ENCODE results near the gene SHOC2. TPM values are rescaled to one million over a fixed set of nuclear protein-coding genes. Genes with fewer than 3 reads are reported as not detected.

The SHOC2 gene
- total RNA-seq, 1 experiment from 2014 or later, result 23.7 TPM

DNA sequence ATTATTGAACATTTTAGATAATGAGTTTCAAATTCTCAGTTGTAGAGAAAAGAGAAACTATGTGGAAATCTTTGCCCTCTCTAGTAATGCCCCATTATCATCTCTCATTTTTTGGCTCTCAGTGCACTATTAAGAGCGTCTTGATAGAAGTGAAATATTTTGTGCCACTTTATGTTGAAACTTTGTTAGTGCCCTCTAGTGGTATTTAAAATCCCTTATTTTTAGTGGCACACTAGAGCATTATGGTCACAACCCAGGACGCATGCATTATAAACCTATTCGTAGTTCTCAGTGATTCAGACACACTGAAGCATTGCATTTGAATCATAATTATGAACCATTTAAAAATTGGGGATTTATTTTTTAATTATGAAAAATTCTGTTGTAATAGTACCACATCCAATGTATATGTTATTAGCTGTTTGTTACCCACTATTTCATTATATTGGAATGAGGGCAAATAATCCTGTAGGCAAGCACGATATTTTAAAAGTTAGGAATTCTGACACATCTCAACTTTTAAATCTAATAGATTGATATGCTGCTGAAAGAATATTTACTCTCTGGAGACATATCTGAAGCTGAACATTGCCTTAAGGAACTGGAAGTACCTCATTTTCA lies 25.7 kb upstream of the SHOC2 start:
- Histone ChIP-seq H4K8ac (replicated peaks; ENCODE audit: insufficient read length, low read depth, low read length) (no peak overlapping the region), H3K4me1 (ENCODE audit: insufficient read depth, low read length) (no peaks in the 10 kb centered on the region), H3K23me2 (ENCODE audit: insufficient read length, low read depth, low read length, poor library complexity, severe bottlenecking) (no peaks in the 10 kb centered on the region)

More for the DNA sequence above, 25.7 kb upstream of the SHOC2 start:
- H4K20me1 ChIP-seq (ENCODE audit: control insufficient read depth, insufficient read depth, insufficient read length), result no peaks in the 10 kb centered on the region
- no peak overlapping the region for H2BK120ac ChIP-seq (ENCODE audit: low read depth, low read length, poor library complexity, severe bottlenecking)
- H2BK5ac ChIP-seq (ENCODE audit: insufficient read length, low read length), result no peak overlapping the region
- H2BK20ac ChIP-seq (ENCODE audit: low read depth, low read length, poor library complexity, severe bottlenecking), result no peak overlapping the region
- no peak overlapping the region for H4K91ac ChIP-seq (ENCODE audit: insufficient read length, low read depth, low read length)
- no peak overlapping the region for H3K23ac ChIP-seq (ENCODE audit: insufficient read length, low read depth, low read length)
- no peak overlapping the region for H3K4ac ChIP-seq (ENCODE audit: low read depth, low read length)
- no peaks in the 10 kb centered on the region for H3K79me2 ChIP-seq (ENCODE audit: insufficient read depth, low read length)
- DNase-seq, result no peak
- no peak overlapping the region for H2BK12ac ChIP-seq (ENCODE audit: insufficient read length, low read depth, low read length)
- no peaks in the 10 kb centered on the region for H3K4me1 Mint-ChIP-seq
- no peak overlapping the region for H2BK15ac ChIP-seq (ENCODE audit: low read depth, low read length)
- H3K56ac ChIP-seq (ENCODE audit: insufficient read length, low read depth, low read length), result no peak overlapping the region
- no peaks in the 10 kb centered on the region for H3K27me3 ChIP-seq (ENCODE audit: insufficient read depth, low read length)
- no peak overlapping the region for H2AK5ac ChIP-seq (ENCODE audit: insufficient read length, low read length)
- no peak overlapping the region for H3K14ac ChIP-seq (ENCODE audit: insufficient read depth, low read length)
- no peak overlapping the region for H4K5ac ChIP-seq (ENCODE audit: insufficient read length, low read depth, low read length)
- peaks cover 2 to 34% (median 21%) of the 10 kb centered on the region in 3 experiments; a peak in 5 of 7 replicates for H3K36me3 Mint-ChIP-seq (ENCODE audit: insufficient read depth in 1 of 3, low read depth in 3 of 3)
- no peaks in the 10 kb centered on the region for H3K9me3 Mint-ChIP-seq
- no peak overlapping the region for H3K27ac Mint-ChIP-seq
- H2AFZ ChIP-seq (ENCODE audit: low read length), result no peak overlapping the region
- no peaks in the 10 kb centered on the region for H3K27me3 Mint-ChIP-seq (ENCODE audit: low read depth)
- no peak overlapping the region for H3K4me3 Mint-ChIP-seq
- H3T11ph ChIP-seq (ENCODE audit: low read length), result no peak overlapping the region
- H3K18ac ChIP-seq (ENCODE audit: insufficient read length, low read depth, low read length), result no peak overlapping the region
- H3K4me2 ChIP-seq (ENCODE audit: insufficient read depth, insufficient read length, low read length), result no peak overlapping the region
- H3K79me1 ChIP-seq (ENCODE audit: insufficient read depth, low read depth, low read length, poor library complexity, severe bottlenecking), result no peaks in the 10 kb centered on the region
- TF ChIP-seq CTCF (conservative IDR thresholded peaks at IDR 0.05), result peak; percentile 71
- H3K27ac ChIP-seq (ENCODE audit: insufficient read length, low read depth, low read length), result no peak overlapping the region
- no CpG with 5 or more reads among the region's 4 CpGs for WGBS (ENCODE audit: extremely low coverage, insufficient read length, low lambda C conversion rate)
- H3K9me3 ChIP-seq (ENCODE audit: control insufficient read depth, low read depth, low read length), result no peaks in the 10 kb centered on the region
- H3K9ac ChIP-seq (ENCODE audit: extremely low read depth, insufficient read length, low read length), result no peak overlapping the region
